HUES6 (cell line): ENCODE measurements around the gene FBXO9.
A peak's percentile ranks its signal among the peaks of the same experiment; 100 is the strongest.
"Not testable (repeated sequence)": the region's sequence is repeated elsewhere in the genome, so short reads cannot be mapped to it uniquely, and the experiment has no call there.

Source experiments
- H3K27ac ChIP-seq: 2 replicates; pipeline ENCODE4 v1.7.0; 2013; ENCODE audit warnings: low read depth, mild to moderate bottlenecking, low read length, inconsistent platforms
- H3K27me3 ChIP-seq: 2 replicates; pipeline ENCODE4 v1.6.1; 2013; ENCODE audit warnings: low read length; ENCODE audit not compliant: control insufficient read depth, insufficient read depth
- H3K36me3 ChIP-seq: 2 replicates; pipeline ENCODE4 v1.6.1; 2013; ENCODE audit warnings: low read length; ENCODE audit not compliant: control insufficient read depth, insufficient read depth
- H3K4me1 ChIP-seq: 2 replicates; pipeline ENCODE4 v1.6.1; 2013; ENCODE audit warnings: low read length; ENCODE audit not compliant: control insufficient read depth, insufficient read depth
- H3K4me3 ChIP-seq: 2 replicates; pipeline ENCODE4 v1.5.1; 2013; ENCODE audit warnings: low read depth, low read length
- H3K9ac ChIP-seq: one replicate; pipeline ENCODE4 v1.6.1; 2013; ENCODE audit warnings: mild to moderate bottlenecking, low read length
- H3K9me3 ChIP-seq: 2 replicates; pipeline ENCODE4 v1.6.1; 2013; ENCODE audit warnings: low read depth, low read length; ENCODE audit not compliant: control insufficient read depth, insufficient read depth

FBXO9 gene

DNA sequence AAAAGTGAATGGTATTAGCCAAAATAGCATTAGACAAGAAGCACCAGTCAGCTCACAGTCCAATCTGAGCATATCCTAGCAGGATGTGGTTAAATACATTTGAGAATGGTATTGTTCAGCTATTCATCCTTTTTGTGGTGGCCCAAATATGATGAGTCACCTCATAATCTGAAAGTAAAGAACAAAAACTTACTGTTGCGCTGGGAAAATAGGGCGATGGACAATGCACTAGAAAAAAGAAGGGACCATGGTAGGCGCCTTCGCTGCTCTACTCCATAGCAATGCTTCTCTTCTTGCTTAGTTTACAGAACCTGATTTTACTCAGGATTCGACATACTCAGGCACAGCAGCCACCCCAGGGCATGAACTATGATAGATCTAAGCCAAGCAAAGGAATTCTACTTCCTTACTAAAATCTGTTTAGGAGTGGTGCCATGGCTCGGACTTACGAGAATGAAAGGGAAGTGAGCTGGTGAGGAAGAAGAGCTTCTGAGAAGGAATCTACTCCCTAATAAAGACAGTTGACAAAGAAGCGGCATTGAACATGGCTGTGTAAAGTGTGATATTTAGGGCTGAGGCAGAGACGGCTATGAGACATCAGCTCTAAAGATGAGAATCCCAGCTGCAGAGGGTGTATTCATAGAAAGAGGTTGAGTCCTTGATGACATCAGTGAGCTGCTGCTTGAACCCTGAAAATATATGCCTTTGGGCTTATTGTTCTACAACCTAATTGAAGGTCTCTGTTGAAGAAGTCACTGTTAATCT lies 16.6 kb upstream of the FBXO9 start:
- H3K9me3 ChIP-seq: no peaks in the 10 kb centered on the region
- no peak overlapping the region for H3K4me3 ChIP-seq
- H3K36me3 ChIP-seq: 0 out of 2 replicates have a peak, but pooled peaks cover 2% of the 10 kb centered on the region
- no peak overlapping the region for H3K27ac ChIP-seq
- H3K4me1 ChIP-seq: peaks cover 12% of the 10 kb centered on the region
- H3K9ac ChIP-seq: no peak overlapping the region
- no peaks in the 10 kb centered on the region for H3K27me3 ChIP-seq

DNA sequence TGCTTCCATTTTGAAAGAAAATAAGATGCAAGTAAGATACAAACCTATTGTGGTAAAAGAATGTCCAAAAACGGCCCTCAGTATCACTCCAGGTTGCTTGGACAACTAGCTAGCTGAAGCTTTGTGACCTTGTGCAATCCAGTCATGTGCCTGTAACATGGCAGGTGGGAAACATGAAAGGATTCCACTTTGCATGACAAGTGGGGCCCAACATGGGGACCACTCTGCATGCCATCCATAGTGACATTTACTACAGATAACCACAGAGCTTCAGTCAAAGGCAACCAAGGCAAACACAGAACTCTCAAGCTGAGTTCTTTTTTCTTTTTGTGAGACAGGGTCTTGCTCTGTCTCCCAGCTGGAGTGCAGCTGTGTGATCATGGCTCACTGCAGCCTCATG lies 15.8 kb upstream of the FBXO9 start:
- Histone ChIP-seq H3K9ac (no peak overlapping the region), H3K4me1 (peaks cover 3% of the 10 kb centered on the region), H3K27me3 (no peaks in the 10 kb centered on the region), H3K9me3 (no peaks in the 10 kb centered on the region), H3K4me3 (no peak overlapping the region), H3K27ac (no peak overlapping the region), H3K36me3 (0 out of 2 replicates have a peak, but pooled peaks cover 2% of the 10 kb centered on the region)

DNA sequence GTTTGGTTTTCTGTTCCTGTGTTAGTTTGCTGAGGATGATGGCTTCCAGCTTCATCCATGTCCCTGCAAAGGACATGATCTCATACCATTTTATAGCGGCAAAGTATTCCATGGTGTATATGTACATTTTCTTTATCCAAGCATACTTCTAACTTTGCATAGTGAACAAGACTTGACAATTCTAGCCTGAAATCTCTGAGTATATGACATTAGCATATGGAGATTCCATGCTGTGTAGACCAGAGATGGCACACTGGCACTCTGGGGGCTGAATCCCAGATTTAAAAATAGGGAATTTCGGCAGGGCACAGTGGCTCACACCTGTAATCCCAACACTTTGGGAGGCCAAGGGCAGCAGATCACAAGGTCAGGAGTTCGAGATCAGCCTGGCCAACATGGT lies 13.1 kb upstream of the FBXO9 start:
- not testable (repeated sequence) for H3K4me3 ChIP-seq, H3K27ac ChIP-seq, H3K9ac ChIP-seq, H3K36me3 ChIP-seq, H3K4me1 ChIP-seq, H3K9me3 ChIP-seq, H3K27me3 ChIP-seq

- Histone ChIP-seq H3K4me1 (peaks cover 5% of the 10 kb centered on the region; the same call in 1 of the 2 replicates), H3K9ac (no peak overlapping the region), H3K27ac (no peak overlapping the region), H3K36me3 (0 out of 2 replicates have a peak, but pooled peaks cover 2% of the 10 kb centered on the region), H3K27me3 (no peaks in the 10 kb centered on the region), H3K4me3 (no peak overlapping the region), H3K9me3 (no peaks in the 10 kb centered on the region)
Measured at GRCh38 chr6:53054532-53054931, 10.7 kb upstream of the FBXO9 start.

DNA sequence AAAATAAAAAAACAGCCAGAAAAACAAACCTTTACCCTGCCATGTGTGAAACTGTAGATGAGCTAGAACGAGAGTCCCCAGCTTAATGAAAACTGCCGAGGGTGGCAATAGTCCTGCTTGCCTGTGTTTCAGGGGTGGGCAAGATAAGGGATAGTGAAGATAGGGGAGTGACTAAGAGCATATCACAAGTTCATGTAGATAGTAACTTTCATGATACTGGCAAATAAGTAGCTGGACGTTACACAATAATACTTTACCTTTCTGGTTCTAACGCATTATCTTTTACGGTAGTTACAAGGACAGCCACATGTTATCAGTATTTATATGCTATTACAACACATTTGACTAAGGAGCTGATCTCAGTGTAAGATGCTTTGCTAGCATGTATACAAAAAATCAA lies 9.3 kb upstream of the FBXO9 start:
- H3K27ac ChIP-seq: no peak overlapping the region
- no peak overlapping the region for H3K9ac ChIP-seq
- 0 out of 2 replicates have a peak, but pooled peaks cover 2% of the 10 kb centered on the region for H3K36me3 ChIP-seq
- H3K4me3 ChIP-seq: no peak overlapping the region
- peaks cover 13% of the 10 kb centered on the region for H3K4me1 ChIP-seq
- no peaks in the 10 kb centered on the region for H3K27me3 ChIP-seq
- H3K9me3 ChIP-seq: no peaks in the 10 kb centered on the region

DNA sequence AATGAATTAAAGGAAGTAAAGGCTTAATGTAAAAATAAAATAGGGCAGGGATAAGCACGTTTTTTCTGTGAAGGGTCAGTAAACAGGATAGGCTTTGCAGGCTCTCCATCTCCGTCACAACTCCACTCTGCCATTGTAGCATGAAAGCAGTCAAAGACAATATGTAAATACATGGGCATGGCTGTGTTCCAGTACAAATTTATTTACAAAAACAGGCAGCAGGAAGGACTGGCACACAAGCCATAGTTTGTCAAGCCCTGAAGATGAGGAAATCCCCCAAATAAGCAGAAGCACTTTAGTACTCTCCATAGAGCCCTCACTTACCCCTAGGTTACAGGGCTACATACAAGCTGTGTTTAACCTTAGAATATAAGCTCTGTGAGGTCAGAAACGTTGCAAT lies 8.9 kb upstream of the FBXO9 start:
- Histone ChIP-seq H3K9ac (no peak overlapping the region), H3K4me1 (peaks cover 13% of the 10 kb centered on the region), H3K9me3 (no peaks in the 10 kb centered on the region), H3K4me3 (no peak overlapping the region), H3K27ac (no peak overlapping the region), H3K27me3 (no peaks in the 10 kb centered on the region), H3K36me3 (0 out of 2 replicates have a peak, but pooled peaks cover 2% of the 10 kb centered on the region)

DNA sequence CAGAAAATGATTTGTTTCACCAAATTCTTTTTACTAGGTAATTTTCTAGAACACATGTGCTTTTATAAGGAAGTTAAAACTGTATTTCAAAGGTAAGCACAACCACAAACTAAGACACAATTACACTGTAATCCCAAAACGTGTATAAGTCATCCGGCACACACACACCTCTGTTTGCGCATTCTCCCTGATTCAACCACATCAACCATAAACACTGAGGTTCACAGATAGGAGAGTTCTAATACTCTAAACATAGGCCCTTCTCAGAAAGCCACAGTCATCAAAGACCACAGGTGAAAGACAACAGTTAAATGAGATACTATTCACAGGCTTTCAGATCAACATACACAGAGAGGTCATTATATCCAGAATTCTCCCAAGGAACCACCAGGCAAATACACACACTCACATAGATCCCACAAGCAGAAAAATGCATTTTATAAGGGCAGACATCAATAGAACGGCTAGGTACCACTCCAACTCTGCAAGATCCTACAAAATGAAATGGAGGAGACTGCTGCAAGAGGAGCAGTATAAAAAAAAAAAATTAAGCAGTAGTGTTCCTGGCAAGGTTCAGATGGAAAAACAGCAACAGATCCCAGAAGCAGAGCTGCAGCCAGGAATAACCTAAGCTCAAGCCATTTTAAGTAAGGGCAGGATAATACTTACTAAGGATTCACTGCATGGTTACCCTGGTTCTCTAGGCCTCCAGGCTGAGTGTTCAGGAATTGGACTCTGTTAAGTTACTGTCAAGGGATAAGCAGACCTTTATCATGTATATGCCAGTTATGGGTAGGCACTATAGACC lies 6.6 kb upstream of the FBXO9 start:
- H3K36me3 ChIP-seq: no peaks in the 10 kb centered on the region
- no peaks in the 10 kb centered on the region for H3K9me3 ChIP-seq
- no peak overlapping the region for H3K27ac ChIP-seq
- no peaks in the 10 kb centered on the region for H3K27me3 ChIP-seq
- H3K4me3 ChIP-seq: no peak overlapping the region
- H3K4me1 ChIP-seq: peaks cover 22% of the 10 kb centered on the region
- no peak overlapping the region for H3K9ac ChIP-seq

DNA sequence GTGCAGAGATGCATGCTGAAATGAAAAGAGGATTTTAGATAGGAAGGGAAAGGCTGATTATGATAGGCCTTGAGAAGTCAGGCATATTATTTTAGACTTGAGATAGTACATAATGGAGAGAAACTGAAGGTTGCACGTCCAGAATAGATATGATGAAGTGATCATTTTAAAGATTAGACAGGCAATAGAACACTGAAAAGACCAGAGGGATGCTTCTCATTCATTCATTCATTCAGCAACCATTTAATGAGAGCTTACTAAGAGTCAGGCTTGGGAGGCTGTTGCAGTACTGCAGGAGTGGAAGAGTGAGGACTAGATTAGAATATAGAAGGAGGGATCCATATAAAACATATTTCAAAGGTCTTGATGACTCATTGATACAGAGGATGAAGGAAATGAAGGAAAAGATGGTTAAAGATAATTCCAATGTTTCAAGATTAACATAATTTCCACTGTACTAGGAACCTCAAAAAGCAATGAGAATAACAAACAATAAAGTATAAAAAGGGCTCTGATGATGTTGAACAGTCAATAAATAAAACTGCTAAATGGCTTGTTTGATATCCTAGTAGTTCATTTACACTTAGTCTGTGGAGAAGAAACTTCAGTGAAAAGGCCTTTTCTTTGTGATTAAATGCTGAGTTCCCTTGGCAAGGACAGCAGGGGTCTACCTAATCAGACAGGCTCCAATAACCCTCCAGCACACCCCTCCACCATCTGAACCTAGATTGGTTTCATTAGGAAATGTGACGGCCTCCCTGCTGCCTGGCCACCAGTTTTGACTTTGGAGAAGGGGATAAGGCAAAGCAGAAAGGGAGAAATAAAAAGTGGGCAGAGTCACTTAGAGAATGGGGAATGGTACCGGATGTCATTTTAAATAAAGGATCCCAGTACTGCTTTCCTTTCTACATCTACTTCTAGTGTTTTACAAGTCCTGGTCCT lies 5.3 kb upstream of the FBXO9 start:
- Histone ChIP-seq H3K27ac (no peak overlapping the region), H3K4me3 (peak overlapping the region; percentile 87), H3K9ac (no peak overlapping the region)

DNA sequence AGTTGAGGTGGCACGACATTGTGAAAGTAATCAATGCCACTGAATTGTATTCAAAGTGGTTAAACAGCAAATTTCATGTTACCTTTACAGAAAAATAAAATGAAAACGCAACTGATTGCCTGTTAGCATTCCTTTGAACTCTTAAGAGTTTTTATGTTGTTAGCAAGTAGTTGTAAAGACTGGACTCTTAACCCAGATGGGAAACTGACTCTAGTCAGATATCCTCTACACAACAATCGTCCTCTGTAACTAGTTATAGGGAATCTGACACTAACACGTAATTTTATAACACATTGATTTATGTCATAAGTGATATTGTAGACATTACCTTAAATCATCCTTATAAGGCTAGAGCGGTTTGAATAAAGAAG lies 3.0 kb upstream of the FBXO9 start:
- H3K27me3 ChIP-seq: no peaks in the 10 kb centered on the region
- peak overlapping the region; percentile 82 for H3K9ac ChIP-seq
- H3K9me3 ChIP-seq: no peaks in the 10 kb centered on the region
- peak overlapping the region; percentile 87 for H3K4me3 ChIP-seq
- H3K27ac ChIP-seq: no peak overlapping the region
- H3K36me3 ChIP-seq: no peaks in the 10 kb centered on the region
- H3K4me1 ChIP-seq: peaks cover 17% of the 10 kb centered on the region

More for the DNA sequence above, 5.3 kb upstream of the FBXO9 start:
- H3K9me3 ChIP-seq: no peaks in the 10 kb centered on the region
- H3K36me3 ChIP-seq: no peaks in the 10 kb centered on the region
- no peaks in the 10 kb centered on the region for H3K27me3 ChIP-seq
- peaks cover 22% of the 10 kb centered on the region for H3K4me1 ChIP-seq

- not testable (repeated sequence) for H3K9ac ChIP-seq, H3K27me3 ChIP-seq, H3K27ac ChIP-seq, H3K9me3 ChIP-seq, H3K36me3 ChIP-seq
- Histone ChIP-seq H3K4me3 (peak overlapping the region; percentile 88), H3K4me1 (peaks cover 17% of the 10 kb centered on the region)
Measured at GRCh38 chr6:53064255-53064654, 949 bp upstream of the FBXO9 start.
